SK-N-MC (cell line): ENCODE results near the gene TRMT11.

ENCODE experiments used
- DNase-seq: peaks from one replicate; pipeline ENCODE4 v3.0.0-alpha.2; 2011; ENCODE audit warnings: low read depth, low spot score
- H3K27ac ChIP-seq: fragments of 200-600 bp; sonication (generic); 2 replicates; pipeline ENCODE4 v1.5.1; 2016; ENCODE audit warnings: mixed run types
- H3K36me3 ChIP-seq: fragments of 200-600 bp; sonication (generic); 2 replicates; pipeline ENCODE4 v1.6.1; 2017; ENCODE audit warnings: antibody characterized with exemption, low read length, mixed read lengths; ENCODE audit not compliant: insufficient read depth
- H3K4me3 ChIP-seq: fragments of 200-600 bp; sonication (generic); 2 replicates; pipeline ENCODE4 v1.5.1; 2016
- H3K9ac ChIP-seq: fragments of 200-600 bp; sonication (generic); 2 replicates; pipeline ENCODE4 v1.8.0; 2017; ENCODE audit warnings: mixed run types, mixed read lengths; ENCODE audit not compliant: insufficient read length
- H3K9me3 ChIP-seq: fragments of 200-600 bp; sonication (generic); 2 replicates; pipeline ENCODE4 v1.6.1; 2017; ENCODE audit warnings: low read depth, mild to moderate bottlenecking, antibody characterized with exemption, low read length, moderate library complexity, mixed read lengths
- EZH2 ChIP-seq: fragments of 200-600 bp; sonication (generic); IDR thresholded peaks from one replicate; pipeline ENCODE4 v1.6.1; 2017; ENCODE audit warnings: antibody characterized with exemption
- FOXP2 ChIP-seq: optimal IDR thresholded peaks from 2 replicates; pipeline ENCODE3; 2011; ENCODE audit warnings: mild to moderate bottlenecking, moderate library complexity; ENCODE audit not compliant: insufficient read depth; ENCODE audit errors: extremely low read length, control extremely low read depth
- POLR2AphosphoS5 ChIP-seq: IDR thresholded peaks from 2 replicates; pipeline ENCODE4 v1.6.1; 2012; ENCODE audit warnings: mild to moderate bottlenecking, low read depth, low read length, borderline replicate concordance

Gene TRMT11

GRCh38 chr6:125953502-125953875 is 32.9 kb upstream of the TRMT11 start:
- H3K9me3 ChIP-seq, result no peaks in the 10 kb centered on the region
- H3K4me3 ChIP-seq, result no peak overlapping the region
- no peak overlapping the region for H3K27ac ChIP-seq
- DNase-seq, result no peak
- no peak for TF ChIP-seq POLR2AphosphoS5
- H3K36me3 ChIP-seq, result no peaks in the 10 kb centered on the region
- no peak overlapping the region for H3K9ac ChIP-seq

DNA sequence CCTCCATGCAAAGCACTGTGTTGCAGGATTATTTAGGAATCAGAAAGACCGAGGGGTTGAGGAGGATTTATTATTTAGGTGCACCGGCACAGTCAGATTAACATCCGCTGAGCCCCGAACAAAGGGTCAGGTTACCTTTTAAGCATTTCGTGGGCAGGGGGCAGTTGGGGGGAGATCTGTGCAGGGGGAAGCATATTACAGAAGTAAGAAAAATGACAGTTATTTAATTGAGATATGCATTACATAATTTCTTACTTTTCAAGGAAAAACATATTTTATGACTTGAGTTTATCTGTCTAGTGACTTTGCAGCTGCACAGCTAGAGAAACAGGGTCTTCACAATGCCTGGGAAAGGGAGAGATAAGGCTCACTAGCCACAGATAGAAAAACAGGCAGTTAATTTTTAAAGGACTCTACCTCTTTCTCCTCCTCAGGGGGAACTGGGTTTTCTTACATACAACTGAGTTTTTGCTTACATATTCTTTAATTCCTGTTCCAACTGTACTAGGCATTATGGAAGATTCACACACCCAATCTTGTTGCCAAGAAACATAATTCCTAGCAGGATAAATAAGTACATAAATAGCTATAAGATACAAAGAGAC is 31.5 kb upstream of the TRMT11 start:
- TF ChIP-seq POLR2AphosphoS5, result no peak
- TF ChIP-seq EZH2, result no peak
- Histone ChIP-seq H3K9me3 (no peaks in the 10 kb centered on the region), H3K36me3 (no peaks in the 10 kb centered on the region), H3K9ac (no peak overlapping the region), H3K27ac (no peak overlapping the region), H3K4me3 (no peak overlapping the region)
- DNase-seq, result no peak

DNA sequence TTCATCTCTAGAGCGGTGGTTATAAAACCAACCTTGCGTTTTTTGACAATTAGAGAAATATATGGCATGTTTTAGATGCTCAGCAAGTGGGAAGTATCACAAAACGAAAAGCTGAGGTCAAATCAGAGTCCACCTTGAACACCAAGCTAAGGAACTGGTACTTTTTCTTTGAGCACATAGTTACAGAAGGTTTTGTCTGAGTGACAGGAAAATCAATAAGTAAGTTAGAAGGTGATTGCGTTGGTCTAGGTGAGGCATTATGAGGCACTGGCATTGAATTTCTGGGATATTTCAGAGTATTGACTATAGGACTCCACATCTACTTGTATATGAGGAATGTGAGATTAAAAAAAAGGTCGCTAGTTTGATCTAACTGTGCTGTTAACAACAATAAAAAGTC is 30.4 kb upstream of the TRMT11 start:
- Histone ChIP-seq H3K4me3 (peak overlapping the region; percentile 97), H3K9me3 (no peaks in the 10 kb centered on the region), H3K36me3 (no peaks in the 10 kb centered on the region), H3K9ac (peak overlapping the region; percentile 90), H3K27ac (no peak overlapping the region)
- DNase-seq, result no peak
- TF ChIP-seq FOXP2 (no peak), EZH2 (no peak), POLR2AphosphoS5 (no peak)

DNA sequence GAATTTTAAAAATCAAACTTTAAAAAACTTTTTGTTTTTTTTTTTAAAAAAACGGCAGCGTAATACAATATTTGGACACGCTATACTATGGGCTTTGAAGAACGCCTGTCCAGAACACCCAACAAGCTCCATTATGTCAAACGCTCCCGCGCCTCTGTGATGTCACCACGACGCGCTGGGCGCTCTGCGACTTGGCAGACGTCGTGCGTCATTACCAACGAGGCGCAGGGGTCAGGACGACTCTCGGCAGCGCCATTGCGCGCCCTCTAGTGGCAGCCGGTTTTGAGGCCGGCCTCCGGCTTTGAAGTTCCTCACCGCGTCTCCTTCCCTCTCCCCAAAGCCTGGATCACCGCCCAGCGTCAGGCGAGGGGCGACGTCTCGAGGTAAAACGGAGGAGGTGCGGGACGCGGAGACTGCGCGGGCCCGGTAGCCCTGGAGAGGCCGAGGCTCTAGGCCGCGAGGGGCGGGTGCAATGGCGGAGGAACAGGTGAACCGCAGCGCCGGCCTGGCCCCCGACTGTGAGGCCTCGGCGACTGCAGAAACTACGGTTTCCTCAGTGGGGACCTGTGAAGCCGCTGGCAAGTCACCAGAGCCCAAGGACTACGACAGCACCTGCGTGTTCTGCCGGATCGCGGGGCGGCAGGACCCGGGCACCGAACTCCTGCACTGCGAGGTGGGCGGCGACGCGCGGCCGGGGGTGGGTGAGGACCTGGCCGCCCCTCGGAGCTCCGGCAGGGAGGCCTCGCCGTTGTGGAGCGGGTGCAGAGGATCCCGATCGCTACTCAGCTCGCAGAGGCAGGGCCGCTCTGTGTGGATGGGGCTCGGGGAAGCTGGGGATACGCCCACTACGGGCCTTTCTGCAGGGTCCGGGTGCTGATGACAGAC is 29.6 kb upstream of the TRMT11 start, which contains the start of gene HINT3:
HINT3 (plus strand) TSS at position 265 of the 885 bp plus-strand sequence; CDS start at position 473, 208 bp downstream.
- peak; percentile 91 for DNase-seq
- TF ChIP-seq FOXP2 (peak; percentile 59), POLR2AphosphoS5 (peak; percentile 88), EZH2 (no peak)
- peak within 1 kb of the TSS; percentile 71; the same call in 1 of the 2 replicates for H3K27ac ChIP-seq

DNA sequence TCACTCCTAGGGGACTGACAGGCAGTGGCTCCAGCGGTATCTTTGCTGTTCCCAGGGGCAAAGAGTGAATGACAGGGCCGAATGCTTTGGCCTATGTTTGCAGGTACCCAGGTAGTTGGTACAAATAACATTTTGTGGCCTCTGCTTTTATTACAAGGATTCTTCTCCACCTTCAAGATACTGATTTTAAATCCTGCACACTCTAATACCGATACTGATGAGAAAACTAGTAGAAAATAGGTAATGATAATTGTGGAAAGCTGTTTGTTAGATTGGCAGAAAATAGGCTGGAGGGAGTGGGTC is 29.0 kb upstream of the TRMT11 start:
- Histone ChIP-seq H3K9me3 (no peaks in the 10 kb centered on the region), H3K27ac (no peak overlapping the region), H3K36me3 (no peaks in the 10 kb centered on the region), H3K9ac (peak overlapping the region; percentile 92), H3K4me3 (peak overlapping the region; percentile 97)
- no peak for DNase-seq
- TF ChIP-seq POLR2AphosphoS5, result 0 out of 2 replicates have a peak, but pooled peaks have one; percentile 6
- TF ChIP-seq EZH2, result no peak

More for the DNA sequence above, 29.6 kb upstream of the TRMT11 start, which contains the start of gene HINT3:
- Histone ChIP-seq H3K4me3 (peak within 1 kb of the TSS; percentile 97), H3K9me3 (no peaks in the 10 kb centered on the region), H3K36me3 (no peaks in the 10 kb centered on the region), H3K9ac (peak within 1 kb of the TSS; percentile 92)

GRCh38 chr6:125957845-125958244 is 28.5 kb upstream of the TRMT11 start:
- no peaks in the 10 kb centered on the region for H3K9me3 ChIP-seq
- peak overlapping the region; percentile 92 for H3K9ac ChIP-seq
- TF ChIP-seq FOXP2 (no peak), POLR2AphosphoS5 (no peak), EZH2 (no peak)
- no peaks in the 10 kb centered on the region for H3K36me3 ChIP-seq
- DNase-seq, result no peak
- H3K27ac ChIP-seq, result no peak overlapping the region
- H3K4me3 ChIP-seq, result peak overlapping the region; percentile 97

GRCh38 chr6:125959041-125959440 is 27.3 kb upstream of the TRMT11 start:
- H3K9me3 ChIP-seq, result no peaks in the 10 kb centered on the region
- H3K4me3 ChIP-seq, result no peak overlapping the region
- no peaks in the 10 kb centered on the region for H3K36me3 ChIP-seq
- no peak for TF ChIP-seq POLR2AphosphoS5
- TF ChIP-seq FOXP2, result no peak
- no peak for TF ChIP-seq EZH2
- H3K9ac ChIP-seq, result no peak overlapping the region
- no peak for DNase-seq
- H3K27ac ChIP-seq, result no peak overlapping the region

DNA sequence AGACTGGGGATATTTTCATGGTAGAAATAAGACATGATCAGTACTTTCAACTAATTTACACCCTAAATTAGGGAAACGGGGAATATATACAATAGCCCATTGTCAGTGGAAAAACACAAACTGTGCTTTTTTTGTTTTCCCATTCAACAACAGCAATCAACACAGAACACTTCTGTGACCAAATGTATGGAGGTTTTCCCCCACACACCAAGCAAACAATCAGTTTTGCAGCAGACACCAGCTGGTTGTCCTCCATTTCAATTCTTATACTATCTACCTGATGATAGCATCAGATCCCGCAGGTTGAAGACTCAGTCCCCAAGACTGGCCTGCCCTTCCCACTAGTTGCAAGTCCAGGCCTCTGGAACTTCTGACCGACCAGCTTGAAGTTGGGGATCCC is 25.2 kb upstream of the TRMT11 start:
- no peaks in the 10 kb centered on the region for H3K36me3 ChIP-seq
- no peak overlapping the region for H3K9ac ChIP-seq
- H3K4me3 ChIP-seq, result no peak overlapping the region
- H3K27ac ChIP-seq, result no peak overlapping the region
- H3K9me3 ChIP-seq, result no peaks in the 10 kb centered on the region
- no peak for DNase-seq
- TF ChIP-seq FOXP2 (no peak), POLR2AphosphoS5 (no peak), EZH2 (no peak)

- no peak for TF ChIP-seq POLR2AphosphoS5
- no peak for TF ChIP-seq EZH2
- TF ChIP-seq FOXP2, result no peak
- Histone ChIP-seq H3K9ac (no peak overlapping the region), H3K9me3 (no peaks in the 10 kb centered on the region), H3K27ac (no peak overlapping the region), H3K36me3 (peaks cover 4% of the 10 kb centered on the region; the same call in 1 of the 2 replicates), H3K4me3 (no peak overlapping the region)
- DNase-seq, result no peak
Observed at GRCh38 chr6:125962900-125963497, 23.3 kb upstream of the TRMT11 start.
